ENCODE data around the gene PNPLA1. TPM values are rescaled to one million over a fixed set of nuclear protein-coding genes. Genes with fewer than 3 reads are reported as not detected.

PNPLA1 gene
- total RNA-seq, 4 donors from 2014 or later, result 0.59 to 0.64 TPM; not detected in 2

DNA sequence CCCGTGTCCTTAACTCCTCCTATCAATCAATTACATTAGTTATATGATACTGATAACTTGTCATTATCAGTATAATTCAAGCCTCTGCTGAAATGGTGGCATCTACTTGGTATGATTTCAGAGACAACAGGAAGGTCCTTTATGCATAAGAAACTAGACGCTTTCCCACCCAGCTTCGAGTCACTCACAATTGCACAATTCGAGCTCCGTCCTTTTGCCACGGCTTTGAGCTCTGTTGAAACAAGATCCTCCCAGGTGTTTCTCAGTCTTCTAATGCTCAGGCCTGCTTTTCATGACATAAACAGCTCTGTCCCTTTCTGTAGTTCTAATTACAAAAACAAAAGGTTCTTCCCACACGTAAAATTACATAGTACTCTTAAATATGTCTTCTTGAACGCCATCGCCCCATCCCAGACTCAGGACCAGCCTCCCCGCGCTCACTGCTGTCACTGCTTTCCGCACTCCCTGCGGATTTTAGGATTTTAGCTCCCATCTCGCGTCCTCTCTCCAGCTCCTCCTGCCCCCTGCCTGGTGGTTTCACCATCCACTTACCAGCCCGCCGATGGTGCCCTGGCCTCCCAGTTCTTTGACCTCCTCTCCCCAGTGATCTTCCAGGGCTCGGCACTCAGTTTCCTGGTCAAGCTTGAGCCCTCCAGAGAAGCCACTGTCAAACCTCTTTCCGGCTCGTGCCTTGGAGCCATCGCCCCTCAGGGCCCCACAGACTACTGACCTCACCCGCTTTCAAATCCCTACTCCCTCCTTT lies 23.2 kb upstream of the PNPLA1 start:
- H3K4me1 ChIP-seq, result peaks cover 0 to 38% (median 0%) of the 10 kb centered on the region in 3 donors
- 75 to 80% methylated on average over 21 to 22 of the region's 22 CpGs for WGBS, 2 donors
- no peaks in the 10 kb centered on the region for H3K9me3 ChIP-seq
- peak overlapping the region in 1 of 4 donors; percentile 44 for H3K27ac ChIP-seq
- no peaks in the 10 kb centered on the region for H3K27me3 ChIP-seq
- intact Hi-C loops (cut with DNase I), result no loop called here
- no peak overlapping the region for H3K4me3 ChIP-seq
- TF ChIP-seq POLR2A (IDR thresholded peaks at IDR 0.05), result no peak
- TF ChIP-seq, protein P1, sequence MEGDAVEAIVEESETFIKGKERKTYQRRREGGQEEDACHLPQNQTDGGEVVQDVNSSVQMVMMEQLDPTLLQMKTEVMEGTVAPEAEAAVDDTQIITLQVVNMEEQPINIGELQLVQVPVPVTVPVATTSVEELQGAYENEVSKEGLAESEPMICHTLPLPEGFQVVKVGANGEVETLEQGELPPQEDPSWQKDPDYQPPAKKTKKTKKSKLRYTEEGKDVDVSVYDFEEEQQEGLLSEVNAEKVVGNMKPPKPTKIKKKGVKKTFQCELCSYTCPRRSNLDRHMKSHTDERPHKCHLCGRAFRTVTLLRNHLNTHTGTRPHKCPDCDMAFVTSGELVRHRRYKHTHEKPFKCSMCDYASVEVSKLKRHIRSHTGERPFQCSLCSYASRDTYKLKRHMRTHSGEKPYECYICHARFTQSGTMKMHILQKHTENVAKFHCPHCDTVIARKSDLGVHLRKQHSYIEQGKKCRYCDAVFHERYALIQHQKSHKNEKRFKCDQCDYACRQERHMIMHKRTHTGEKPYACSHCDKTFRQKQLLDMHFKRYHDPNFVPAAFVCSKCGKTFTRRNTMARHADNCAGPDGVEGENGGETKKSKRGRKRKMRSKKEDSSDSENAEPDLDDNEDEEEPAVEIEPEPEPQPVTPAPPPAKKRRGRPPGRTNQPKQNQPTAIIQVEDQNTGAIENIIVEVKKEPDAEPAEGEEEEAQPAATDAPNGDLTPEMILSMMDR (IDR thresholded peaks at IDR 0.05), result no peak
- no peaks in the 10 kb centered on the region for H3K36me3 ChIP-seq
- DNase-seq, result no peak

DNA sequence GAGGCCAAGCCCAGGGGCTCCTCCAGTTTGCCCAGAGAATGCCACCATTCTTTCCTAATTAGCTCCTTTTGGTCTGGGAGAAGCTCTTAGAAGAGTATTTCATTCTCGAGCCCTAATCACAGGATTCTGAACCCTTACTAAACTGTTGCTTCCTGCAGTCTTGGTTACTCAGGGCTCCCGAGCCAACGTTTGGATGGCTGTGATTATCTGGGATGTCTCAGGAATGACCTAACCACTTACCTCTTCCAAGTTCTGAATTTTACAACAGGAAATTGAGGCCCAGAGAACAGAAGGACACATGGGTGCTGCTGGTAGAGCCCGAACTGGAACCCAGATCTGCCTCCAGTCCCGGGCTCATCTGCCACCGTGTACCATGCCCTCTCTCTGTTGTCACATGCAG lies 22.2 kb upstream of the PNPLA1 start:
- Histone ChIP-seq H3K27ac (peak overlapping the region in 1 of 4 donors; percentile 44), H3K4me1 (peaks cover 0 to 38% (median 0%) of the 10 kb centered on the region in 3 donors), H3K27me3 (no peaks in the 10 kb centered on the region), H3K4me3 (no peak overlapping the region), H3K36me3 (no peaks in the 10 kb centered on the region), H3K9me3 (no peaks in the 10 kb centered on the region)
- intact Hi-C loops (cut with DNase I), result no loop called here
- WGBS, 2 donors, result 55 to 57% methylated on average over 4 to 6 of the region's 6 CpGs
- DNase-seq, result no peak
- TF ChIP-seq, protein P1 (IDR thresholded peaks at IDR 0.05), result no peak
- no peak for TF ChIP-seq POLR2A (IDR thresholded peaks at IDR 0.05)

GRCh38 chr6:36248980-36249379 lies 20.9 kb upstream of the PNPLA1 start:
- Histone ChIP-seq H3K4me1 (peaks cover 0 to 38% (median 0%) of the 10 kb centered on the region in 3 donors), H3K27ac (no peak overlapping the region), H3K36me3 (no peaks in the 10 kb centered on the region), H3K4me3 (no peak overlapping the region), H3K27me3 (no peaks in the 10 kb centered on the region), H3K9me3 (no peaks in the 10 kb centered on the region)
- WGBS, 2 donors, result 64 to 65% methylated on average over 1 of the region's 1 CpG
- DNase-seq, result no peak
- TF ChIP-seq, protein P1 (IDR thresholded peaks at IDR 0.05), result no peak
- TF ChIP-seq POLR2A (IDR thresholded peaks at IDR 0.05), result no peak
- intact Hi-C loops (cut with DNase I), result no loop called here

- Histone ChIP-seq H3K27me3 (no peaks in the 10 kb centered on the region), H3K9me3 (no peaks in the 10 kb centered on the region), H3K27ac (no peak overlapping the region), H3K4me1 (peaks cover 0 to 38% (median 0%) of the 10 kb centered on the region in 3 donors), H3K4me3 (no peak overlapping the region), H3K36me3 (no peaks in the 10 kb centered on the region)
- intact Hi-C loops (cut with DNase I), result no loop called here
- WGBS, 2 donors, result 79 to 86% methylated on average over 5 of the region's 5 CpGs
- TF ChIP-seq, protein P1 (IDR thresholded peaks at IDR 0.05), result no peak
- no peak for TF ChIP-seq POLR2A (IDR thresholded peaks at IDR 0.05)
- no peak for DNase-seq
Measured at GRCh38 chr6:36249536-36249935, 20.3 kb upstream of the PNPLA1 start.

DNA sequence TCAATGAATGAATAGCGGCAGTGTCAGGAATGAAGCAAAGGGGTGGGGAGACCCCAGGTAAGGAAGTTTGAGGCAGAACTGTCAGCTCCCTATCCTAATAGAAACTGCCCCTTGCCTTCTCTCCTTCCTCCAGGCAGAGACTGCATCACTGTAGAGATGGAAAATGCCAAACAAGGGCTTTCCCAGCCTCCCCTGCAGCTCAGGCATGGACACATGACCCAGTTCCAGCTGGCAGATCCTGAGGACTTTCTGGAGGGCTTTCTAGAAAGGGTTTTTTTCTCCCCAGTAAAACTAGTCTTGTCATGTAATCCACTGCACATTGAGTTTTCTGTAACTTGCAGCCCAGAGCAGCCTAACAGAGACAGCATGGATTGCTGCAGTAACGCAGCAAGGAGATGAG lies 17.9 kb upstream of the PNPLA1 start:
- Histone ChIP-seq H3K27ac (no peak overlapping the region), H3K4me3 (no peak overlapping the region), H3K27me3 (no peaks in the 10 kb centered on the region), H3K36me3 (no peaks in the 10 kb centered on the region), H3K9me3 (peaks cover 0 to 4% (median 0%) of the 10 kb centered on the region in 3 donors), H3K4me1 (peaks cover 0 to 20% (median 0%) of the 10 kb centered on the region in 3 donors)
- no peak for DNase-seq
- TF ChIP-seq, protein P1 (IDR thresholded peaks at IDR 0.05), result no peak
- no peak for TF ChIP-seq POLR2A (IDR thresholded peaks at IDR 0.05)
- intact Hi-C loops (cut with DNase I), result no loop called here
- 87 to 95% methylated on average over 1 to 2 of the region's 2 CpGs for WGBS, 2 donors

All from esophagus squamous epithelium (tissue), 5 donors.